ENCODE data around the gene STON2. TPM values are rescaled to one million over a fixed set of nuclear protein-coding genes. Genes with fewer than 3 reads are reported as not detected.

The STON2 gene
- total RNA-seq, 1 donor from 2014 or later: 24.0 TPM

GRCh38 chr14:81446279-81447007, 46.3 kb upstream of the STON2 start:
- H3K36me3 Mint-ChIP-seq (ENCODE audit: low read depth): no peaks in the 10 kb centered on the region

GRCh38 chr14:81441626-81442134, 41.6 kb upstream of the STON2 start:
- Mint-ChIP-seq H3K36me3 (ENCODE audit: low read depth) (no peaks in the 10 kb centered on the region), H3K4me1 (peaks cover 15% of the 10 kb centered on the region), H3K4me3 (no peak overlapping the region), H3K27ac (ENCODE audit: unreplicated experiment) (no peak overlapping the region), H3K9me3 (no peaks in the 10 kb centered on the region), H3K27me3 (ENCODE audit: low read depth) (peaks cover 26% of the 10 kb centered on the region)
- TF ChIP-seq CTCF (conservative IDR thresholded peaks at IDR 0.05): no peak
- no peak for DNase-seq (ENCODE audit: low read depth, low spot score)

More at GRCh38 chr14:81446279-81447007, 46.3 kb upstream of the STON2 start:
- Mint-ChIP-seq H3K27ac (ENCODE audit: unreplicated experiment) (no peak overlapping the region), H3K4me1 (peaks cover 31% of the 10 kb centered on the region), H3K27me3 (ENCODE audit: low read depth) (peaks cover 5% of the 10 kb centered on the region), H3K4me3 (no peak overlapping the region), H3K9me3 (no peaks in the 10 kb centered on the region)
- no peak for TF ChIP-seq CTCF (conservative IDR thresholded peaks at IDR 0.05)
- no peak for DNase-seq (ENCODE audit: low read depth, low spot score)

GRCh38 chr14:81440041-81440440, 39.9 kb upstream of the STON2 start:
- Mint-ChIP-seq H3K27ac (ENCODE audit: unreplicated experiment) (no peak overlapping the region), H3K4me1 (peaks cover 21% of the 10 kb centered on the region), H3K36me3 (ENCODE audit: low read depth) (no peaks in the 10 kb centered on the region), H3K4me3 (no peak overlapping the region), H3K9me3 (no peaks in the 10 kb centered on the region), H3K27me3 (ENCODE audit: low read depth) (peaks cover 34% of the 10 kb centered on the region)
- no peak for TF ChIP-seq CTCF (conservative IDR thresholded peaks at IDR 0.05)
- DNase-seq (ENCODE audit: low read depth, low spot score): no peak

- Mint-ChIP-seq H3K4me1 (peaks cover 32% of the 10 kb centered on the region), H3K27ac (ENCODE audit: unreplicated experiment) (no peak overlapping the region), H3K4me3 (peak overlapping the region; percentile 84), H3K9me3 (no peaks in the 10 kb centered on the region), H3K36me3 (ENCODE audit: low read depth) (no peaks in the 10 kb centered on the region), H3K27me3 (ENCODE audit: low read depth) (peaks cover 47% of the 10 kb centered on the region)
- TF ChIP-seq CTCF (conservative IDR thresholded peaks at IDR 0.05): no peak
- DNase-seq (ENCODE audit: low read depth, low spot score): no peak
Measured at GRCh38 chr14:81437244-81437643, 37.1 kb upstream of the STON2 start.

GRCh38 chr14:81436296-81437138, 36.4 kb upstream of the STON2 start:
- DNase-seq (ENCODE audit: low read depth, low spot score): peak; percentile 75
- Mint-ChIP-seq H3K36me3 (ENCODE audit: low read depth) (no peaks in the 10 kb centered on the region), H3K27ac (ENCODE audit: unreplicated experiment) (peak overlapping the region; percentile 45), H3K27me3 (ENCODE audit: low read depth) (peaks cover 45% of the 10 kb centered on the region), H3K4me3 (peak overlapping the region; percentile 84), H3K9me3 (no peaks in the 10 kb centered on the region), H3K4me1 (peaks cover 29% of the 10 kb centered on the region)
- no peak for TF ChIP-seq CTCF (conservative IDR thresholded peaks at IDR 0.05)
